ENCODE measurements around the gene COL19A1.

Gene COL19A1

GRCh38 chr6:70172252-70172651, 305.9 kb downstream of the COL19A1 start:
- DNase-seq (ENCODE audit: low spot score) = no peak

- no peak for DNase-seq (ENCODE audit: low spot score)
These were observed 309.4 kb downstream of the COL19A1 start for GRCh38 chr6:70175770-70176169.

GRCh38 chr6:70176842-70177550, 310.6 kb downstream of the COL19A1 start:
- no peak for DNase-seq (ENCODE audit: low spot score)

GRCh38 chr6:70180183-70180900, 314.0 kb downstream of the COL19A1 start:
- DNase-seq (ENCODE audit: low spot score) = no peak

- no peak for DNase-seq (ENCODE audit: low spot score)
These were observed 314.7 kb downstream of the COL19A1 start for GRCh38 chr6:70180901-70181599.

GRCh38 chr6:70183538-70183937, 317.2 kb downstream of the COL19A1 start:
- no peak for DNase-seq (ENCODE audit: low spot score)

- DNase-seq (ENCODE audit: low spot score) = no peak
These were observed 318.4 kb downstream of the COL19A1 start for GRCh38 chr6:70184723-70185122.

- no peak for DNase-seq (ENCODE audit: low spot score)
These were observed 320.1 kb downstream of the COL19A1 start for GRCh38 chr6:70186461-70186860.

- no peak for DNase-seq (ENCODE audit: low spot score)
These were observed 321.8 kb downstream of the COL19A1 start for GRCh38 chr6:70188202-70188601.

- DNase-seq (ENCODE audit: low spot score) = no peak
These were observed 328.1 kb downstream of the COL19A1 start for GRCh38 chr6:70194421-70194820.

GRCh38 chr6:70196531-70196930, 330.2 kb downstream of the COL19A1 start:
- no peak for DNase-seq (ENCODE audit: low spot score)

- DNase-seq (ENCODE audit: low spot score) = no peak
These were observed 332.4 kb downstream of the COL19A1 start for GRCh38 chr6:70198785-70199184.

- no peak for DNase-seq (ENCODE audit: low spot score)
These were observed 342.0 kb downstream of the COL19A1 start for GRCh38 chr6:70208235-70208790.

GRCh38 chr6:70210462-70210861, 344.1 kb downstream of the COL19A1 start:
- DNase-seq (ENCODE audit: low spot score) = no peak

GRCh38 chr6:70215460-70216108, 349.2 kb downstream of the COL19A1 start:
- no peak for DNase-seq (ENCODE audit: low spot score)

- DNase-seq (ENCODE audit: low spot score) = no peak
These were observed 350.4 kb downstream of the COL19A1 start for GRCh38 chr6:70216767-70217166.

GRCh38 chr6:70219943-70220613, 353.7 kb downstream of the COL19A1 start:
- DNase-seq (ENCODE audit: low spot score) = no peak

GRCh38 chr6:70221025-70221714, 354.8 kb downstream of the COL19A1 start:
- DNase-seq (ENCODE audit: low spot score) = peak; percentile 3

GRCh38 chr6:70221715-70222438, 355.5 kb downstream of the COL19A1 start:
- no peak for DNase-seq (ENCODE audit: low spot score)

- DNase-seq (ENCODE audit: low spot score) = no peak
These were observed 356.0 kb downstream of the COL19A1 start for GRCh38 chr6:70222439-70222749.

- no peak for DNase-seq (ENCODE audit: low spot score)
These were observed 358.7 kb downstream of the COL19A1 start for GRCh38 chr6:70225055-70225454.

Measured in CD4-positive, alpha-beta T cell treated with Interleukin-2 at 100 ng/mL for 4 hours (primary cell).